ENCODE data around the gene IL1RL2.
A peak's percentile ranks its signal among the peaks of the same experiment; 100 is the strongest.

IL1RL2 gene

DNA sequence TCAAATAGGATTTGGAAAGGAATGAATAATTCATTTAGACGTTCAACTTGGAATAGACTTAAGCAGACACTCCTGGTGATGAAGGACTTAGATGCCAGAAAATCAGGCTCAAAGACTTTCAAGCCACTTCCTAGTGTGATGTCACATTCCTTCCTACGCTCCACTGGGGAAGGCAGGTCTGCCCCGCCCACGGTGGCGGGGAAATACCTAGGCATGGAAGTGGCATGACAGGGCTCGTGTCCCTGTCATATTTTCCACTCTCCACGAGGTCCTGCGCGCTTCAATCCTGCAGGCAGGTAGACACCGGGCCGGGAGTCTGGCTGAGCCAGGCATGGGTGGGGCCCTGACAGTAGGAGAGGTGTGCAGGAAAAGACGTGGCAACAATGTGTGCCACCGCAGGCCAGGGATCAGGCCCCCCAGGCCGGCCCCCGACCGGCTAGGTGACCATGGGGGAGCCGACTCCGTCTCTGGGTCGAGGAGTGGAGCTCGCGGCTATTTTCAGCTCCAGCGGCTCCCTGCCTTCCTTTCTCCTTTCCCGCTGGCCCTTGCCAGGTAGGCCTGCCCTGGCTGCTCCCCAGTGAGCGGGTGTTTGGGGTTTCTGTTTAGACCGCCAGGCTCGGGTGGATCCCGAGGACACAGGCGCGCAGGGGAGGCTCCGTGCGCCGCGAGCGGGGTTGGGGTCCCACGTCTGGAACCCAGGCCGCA lies at the start of gene IL1RL2:
TSS of gene IL1RL2 (plus strand) at position 233 of the 705 bp plus-strand sequence. CDS start 845 bp downstream, outside the sequence.
- DNase-seq (ENCODE audit: low read depth in 1 of 2, low spot score in 1 of 2): peak in 1 of 2 donors; percentile 8

GRCh38 chr2:102137138-102137537 lies 49.7 kb upstream of the IL1RL2 start:
- peak in 1 of 2 donors; percentile 24 for DNase-seq (ENCODE audit: low read depth in 1 of 2, low spot score in 1 of 2)

DNA sequence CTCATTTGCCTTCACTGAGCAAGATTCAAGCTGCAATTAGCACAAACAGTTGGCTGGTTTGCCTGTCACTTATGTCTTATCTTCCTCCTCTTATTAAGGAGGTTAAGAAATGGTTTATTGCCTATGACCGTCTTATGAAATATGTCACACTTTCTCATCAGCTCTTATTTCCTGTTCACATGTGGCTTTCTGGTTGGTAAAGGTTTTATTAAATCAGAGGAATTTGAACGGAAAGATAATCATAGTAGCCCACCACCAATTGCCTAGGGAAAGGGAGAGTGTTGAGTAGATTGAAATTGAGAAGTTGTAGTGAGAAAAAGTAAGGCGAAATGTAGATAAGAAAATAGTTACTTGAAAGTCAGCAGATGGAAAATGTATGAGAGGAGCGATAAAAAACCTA lies 48.5 kb upstream of the IL1RL2 start:
- DNase-seq (ENCODE audit: low read depth in 1 of 2, low spot score in 1 of 2): no peak

GRCh38 chr2:102139851-102140250 lies 47.0 kb upstream of the IL1RL2 start:
- no peak for DNase-seq (ENCODE audit: low read depth in 1 of 2, low spot score in 1 of 2)

DNA sequence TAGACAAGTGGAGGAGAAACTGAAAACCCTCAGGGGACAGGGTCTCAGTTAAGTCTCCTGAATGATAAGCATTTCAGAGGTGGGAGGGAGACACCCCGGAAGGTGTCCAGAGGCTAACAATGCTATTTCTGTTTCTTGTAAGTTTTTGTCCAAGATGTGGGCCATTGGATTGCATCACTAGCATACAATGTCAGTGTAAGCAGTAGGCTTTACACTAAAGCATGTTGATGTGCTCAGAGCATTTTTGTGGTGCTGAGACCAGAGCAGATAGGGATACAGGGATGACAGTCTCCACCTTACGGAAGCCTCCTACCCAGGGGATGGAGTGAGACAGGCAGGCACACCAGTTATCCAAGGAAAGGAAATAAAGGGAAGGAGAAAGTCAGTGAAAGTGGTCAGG lies 46.4 kb upstream of the IL1RL2 start:
- DNase-seq (ENCODE audit: low read depth in 1 of 2, low spot score in 1 of 2): no peak

DNA sequence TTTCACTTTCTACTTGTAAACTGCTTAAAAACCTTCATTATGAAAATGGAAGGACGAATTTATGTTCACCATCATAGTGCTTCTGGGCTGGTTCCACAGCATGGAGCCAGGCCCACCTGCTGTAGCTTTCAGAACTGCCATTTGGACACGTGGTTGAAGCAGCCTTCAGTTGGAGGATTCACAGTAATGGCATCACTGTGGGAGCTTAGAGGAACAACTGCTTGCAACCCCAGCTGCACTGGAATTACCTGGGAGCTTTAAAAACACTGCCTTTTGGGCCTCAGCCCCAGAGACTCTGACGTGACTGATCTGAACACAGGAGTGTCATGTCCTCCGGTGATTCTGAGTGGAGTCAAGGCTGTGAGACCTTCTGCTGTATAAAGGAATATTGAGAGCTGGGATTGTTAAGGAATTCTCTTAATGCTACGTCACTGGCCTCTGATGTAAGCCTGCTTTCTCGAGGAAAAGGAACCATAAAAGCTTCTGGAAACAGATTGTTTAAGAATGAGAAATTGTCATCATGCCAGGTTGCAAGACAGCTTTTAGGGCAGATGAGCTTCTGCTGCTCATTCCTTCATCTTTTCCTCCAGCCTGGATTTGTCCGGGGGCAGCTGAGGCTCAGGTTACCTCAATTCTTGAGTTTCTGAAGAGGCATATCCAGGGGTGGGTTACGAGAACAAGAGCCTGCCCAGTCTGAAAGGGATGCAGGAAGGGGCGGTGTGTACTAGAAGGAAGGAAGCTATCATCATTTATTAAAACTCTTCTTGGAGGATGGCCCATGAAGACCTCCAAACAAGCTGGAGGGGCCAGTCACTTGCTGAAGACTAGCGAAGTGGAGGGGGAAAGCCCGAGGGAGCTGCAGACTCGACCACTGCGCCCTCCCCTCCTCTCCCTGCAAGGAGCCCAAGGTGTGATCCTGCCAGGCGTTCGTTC lies 45.5 kb upstream of the IL1RL2 start:
- no peak for DNase-seq (ENCODE audit: low read depth in 1 of 2, low spot score in 1 of 2)

GRCh38 chr2:102141970-102142828 lies 44.6 kb upstream of the IL1RL2 start, which contains the start of gene IL1R1:
TSS of gene IL1R1 (plus strand) at chr2:102142746. CDS start at chr2:102157725, 14,979 bp downstream.
- DNase-seq (ENCODE audit: low read depth in 1 of 2, low spot score in 1 of 2): no peak

GRCh38 chr2:102142829-102143449 lies 43.9 kb upstream of the IL1RL2 start:
- DNase-seq (ENCODE audit: low read depth in 1 of 2, low spot score in 1 of 2): no peak

DNA sequence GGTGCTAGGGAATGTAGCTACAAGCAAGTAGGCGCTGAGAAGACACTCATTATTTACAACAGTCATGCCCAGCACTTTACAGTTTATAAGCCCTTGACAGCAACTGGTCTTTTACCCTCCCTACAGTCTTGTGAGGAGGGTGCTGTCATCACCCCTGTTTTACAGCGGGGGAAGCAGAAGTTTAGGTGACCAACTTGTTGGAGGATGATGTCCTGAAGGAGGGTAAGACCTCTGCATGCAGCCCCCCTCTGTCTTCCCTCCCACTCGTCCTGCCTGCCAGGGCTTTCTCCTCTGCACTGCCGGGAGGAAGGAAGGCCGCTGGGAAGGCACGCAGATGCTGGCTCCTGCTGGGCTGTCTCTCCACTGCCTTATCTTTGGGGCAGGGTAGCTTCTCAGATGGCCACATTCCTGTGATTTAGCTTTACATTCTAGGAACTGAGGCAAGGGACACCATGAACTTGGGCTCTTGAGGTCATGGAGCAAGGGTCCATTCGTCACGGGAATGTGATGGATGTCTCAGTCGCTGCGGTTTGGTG lies 43.3 kb upstream of the IL1RL2 start:
- no peak for DNase-seq (ENCODE audit: low read depth in 1 of 2, low spot score in 1 of 2)

DNA sequence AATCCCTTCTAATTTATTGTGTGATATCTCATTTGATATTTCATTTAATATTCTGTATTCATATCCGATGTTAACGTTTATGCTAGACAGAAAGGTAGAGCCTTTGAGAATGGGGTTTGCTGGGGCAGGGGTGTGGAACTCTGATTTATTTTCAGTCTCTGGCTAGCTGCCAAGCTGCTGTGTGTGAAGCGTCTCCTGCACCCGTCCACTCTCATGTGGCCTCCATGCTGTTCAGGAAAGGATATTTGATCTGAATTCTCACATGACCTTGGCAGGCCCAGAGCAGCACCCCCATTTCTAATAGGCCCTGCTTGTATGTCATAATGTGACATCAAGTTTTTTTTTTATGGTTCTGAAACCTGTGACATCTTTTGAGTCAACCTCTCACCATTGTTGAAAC lies 42.7 kb upstream of the IL1RL2 start:
- no peak for DNase-seq (ENCODE audit: low read depth in 1 of 2, low spot score in 1 of 2)

GRCh38 chr2:102145107-102145506 lies 41.7 kb upstream of the IL1RL2 start:
- DNase-seq (ENCODE audit: low read depth in 1 of 2, low spot score in 1 of 2): no peak

- no peak for DNase-seq (ENCODE audit: low read depth in 1 of 2, low spot score in 1 of 2)
These were observed 40.9 kb upstream of the IL1RL2 start for GRCh38 chr2:102145934-102146333.

DNA sequence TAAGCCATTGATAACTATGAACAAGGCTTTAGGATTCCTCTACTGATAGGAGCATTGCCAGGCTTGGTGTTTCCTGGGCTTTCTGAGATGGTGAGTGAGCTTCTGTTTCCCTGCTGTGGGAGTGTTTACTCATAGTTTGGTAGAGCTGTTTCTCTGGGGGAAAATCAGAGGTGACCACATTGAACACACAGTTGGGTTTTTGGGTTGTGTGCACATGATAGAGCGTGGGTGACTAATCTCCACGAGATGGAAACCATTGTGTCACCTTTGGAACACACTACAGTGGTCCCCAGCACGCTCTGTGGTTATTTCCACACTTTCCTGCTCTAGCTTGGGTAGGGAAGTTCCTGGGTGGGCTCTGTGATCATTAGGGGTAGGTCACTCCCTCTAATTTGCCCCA lies 38.9 kb upstream of the IL1RL2 start:
- DNase-seq (ENCODE audit: low read depth in 1 of 2, low spot score in 1 of 2): no peak

DNA sequence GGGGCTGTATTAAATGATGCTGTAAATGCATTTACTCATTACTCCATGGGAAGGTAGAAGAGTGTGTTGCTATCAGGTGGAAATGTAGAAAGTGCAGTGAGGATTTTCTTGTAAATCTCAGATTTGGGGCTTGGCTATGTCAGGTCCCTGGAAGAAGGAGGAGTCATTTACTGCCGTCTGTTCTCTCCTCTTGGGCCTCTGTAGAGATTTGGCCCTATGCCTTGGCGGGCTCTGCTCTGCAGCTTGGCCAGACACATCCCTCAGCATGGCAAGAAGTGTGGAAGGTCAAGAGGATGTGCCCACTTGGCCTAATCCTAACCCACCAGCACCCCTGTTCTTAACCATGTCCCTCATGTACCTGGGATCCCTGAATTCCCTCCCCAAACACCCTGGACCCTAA lies 37.6 kb upstream of the IL1RL2 start:
- no peak for DNase-seq (ENCODE audit: low read depth in 1 of 2, low spot score in 1 of 2)

- no peak for DNase-seq (ENCODE audit: low read depth in 1 of 2, low spot score in 1 of 2)
These were observed 37.0 kb upstream of the IL1RL2 start for GRCh38 chr2:102149644-102150455.

GRCh38 chr2:102154364-102154763 lies 32.5 kb upstream of the IL1RL2 start:
- no peak for DNase-seq (ENCODE audit: low read depth in 1 of 2, low spot score in 1 of 2)

DNA sequence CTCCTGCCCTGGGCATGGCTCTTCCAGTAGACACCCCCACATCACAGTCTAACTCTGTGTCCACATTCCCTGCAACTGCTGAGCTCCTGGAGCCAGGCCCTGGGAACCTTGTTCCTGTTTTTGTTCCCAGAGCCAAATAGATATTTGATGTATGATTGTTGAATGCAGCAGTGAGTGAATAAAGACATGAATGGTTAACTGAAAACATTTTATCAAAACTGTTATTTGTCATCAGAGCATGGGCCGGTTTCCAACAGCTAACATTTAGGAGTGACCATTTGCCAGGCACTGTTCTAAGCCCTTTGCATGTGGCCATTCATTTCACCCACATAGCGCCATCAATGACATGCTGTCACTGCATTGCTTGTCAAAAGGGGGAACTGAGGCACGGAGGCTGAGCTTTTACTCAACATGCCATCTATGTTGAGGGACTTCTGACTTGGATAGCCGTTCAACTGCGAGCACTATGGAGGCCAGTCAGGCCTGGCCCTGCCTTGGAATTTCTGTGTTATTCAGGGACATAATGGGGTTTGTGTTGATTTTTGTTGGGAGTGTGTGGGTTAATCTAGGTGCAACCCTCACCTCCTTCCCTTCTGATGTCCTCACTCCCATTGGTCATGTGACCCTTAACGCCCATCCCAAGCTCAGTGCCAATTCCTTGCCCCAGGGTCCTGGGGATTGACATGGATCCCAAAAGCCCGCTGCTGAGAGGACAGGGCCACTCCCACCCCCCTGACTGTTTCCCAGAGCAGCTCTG lies 31.7 kb upstream of the IL1RL2 start:
- DNase-seq (ENCODE audit: low read depth in 1 of 2, low spot score in 1 of 2): no peak

DNA sequence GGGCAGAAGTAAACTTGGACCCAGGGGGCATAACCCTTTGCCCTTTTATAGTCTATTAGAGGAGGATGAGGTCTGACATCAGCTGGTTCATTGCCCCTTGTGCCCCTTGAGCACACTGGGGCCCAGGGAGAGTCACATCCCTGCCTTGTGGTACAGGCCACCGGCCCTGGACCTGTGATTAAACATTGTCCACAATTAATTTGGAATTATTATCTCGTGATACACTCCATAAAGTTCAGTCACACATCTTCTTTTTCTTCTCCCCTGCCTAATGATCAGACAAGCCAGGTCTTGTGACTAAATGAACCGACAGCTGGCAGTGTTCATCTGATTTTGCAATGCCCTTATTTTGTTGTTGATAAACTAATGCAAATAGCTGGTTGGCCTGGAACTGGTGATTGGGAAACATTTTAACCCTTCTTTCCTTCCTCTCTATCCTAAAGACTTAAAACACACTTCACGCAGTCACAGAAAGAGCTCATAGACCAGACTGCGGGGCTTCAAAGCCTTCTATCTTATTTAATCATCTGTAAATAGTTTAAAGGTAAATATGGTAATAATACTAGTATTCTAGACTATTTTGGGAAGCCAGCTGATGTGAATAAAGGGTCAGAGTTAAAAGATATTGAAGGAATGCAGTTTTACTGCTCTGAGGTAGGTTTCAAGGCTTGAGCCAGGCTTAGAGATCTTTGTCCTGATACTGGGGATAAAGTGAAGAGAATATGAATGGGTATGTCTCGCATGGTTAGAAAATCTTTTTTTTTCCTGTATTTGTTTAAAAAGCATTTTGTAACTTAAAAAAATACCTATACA lies 30.9 kb upstream of the IL1RL2 start:
- no peak for DNase-seq (ENCODE audit: low read depth in 1 of 2, low spot score in 1 of 2)

All from stimulated activated CD4-positive, alpha-beta T cell treated with anti-CD3 and anti-CD28 coated beads, Interleukin-15, amount 100 ng/mL, for 1 hour (primary cell).